B cell (primary cell): ENCODE results near the gene MYO16. TPM values are rescaled to one million over a fixed set of nuclear protein-coding genes. Genes with fewer than 3 reads are reported as not detected.

Experiments used
- ATAC-seq: fragments of 200-7000 bp; cut with Tn5 transposase; one replicate; pipeline ENCODE4 v1.10.0; 2021; ENCODE audit warnings: low read depth, mild to moderate bottlenecking, moderate number of reproducible peaks, moderate library complexity
- CTCF ChIA-PET: fragments of 350-600 bp; sonication (Branson Sonifier 250); formaldehyde crosslinking; loops from one replicate; lab custom pipeline; 2021; ENCODE audit warnings: antibody characterized with exemption, inconsistent platforms; lab: Charles Lee
- POLR2A ChIA-PET: fragments of 350-600 bp; sonication (Branson Sonifier 250); formaldehyde crosslinking; loops from one replicate; lab custom pipeline; 2021; ENCODE audit warnings: antibody characterized with exemption; lab: Charles Lee
- DNase-seq: peaks from one replicate; pipeline ENCODE4 v3.0.0; 2013
- H2AFZ ChIP-seq: 2 replicates; pipeline ENCODE4 v1.6.1; 2012; ENCODE audit warnings: mild to moderate bottlenecking, low read depth, low read length; ENCODE audit not compliant: insufficient read depth, poor library complexity, severe bottlenecking
- H3K27ac ChIP-seq, 2 donors: 1 replicate in 1 of 2; 2 replicates in 1 of 2; pipeline ENCODE4 v1.5.1; 2012 to 2013; ENCODE audit warnings: low read length in 2 of 2, mild to moderate bottlenecking in 2 of 2, moderate library complexity in 1 of 2
- H3K27me3 ChIP-seq, 4 experiments: fragments of 200-600 bp in 1 of 4; sonication (generic) in 1 of 4; replicated peaks in 1 of 4; 1 replicate in 2 of 4; 2 replicates in 2 of 4; pipeline versions ENCODE4 v1.6.1 to v1.7.0; 2013 to 2016; ENCODE audit warnings: low read length in 3 of 4, mild to moderate bottlenecking in 2 of 4, mixed read lengths in 1 of 4, moderate library complexity in 1 of 4; ENCODE audit not compliant: insufficient read depth in 4 of 4, control insufficient read depth in 3 of 4; ENCODE audit errors: control extremely low read depth in 1 of 4
- H3K36me3 ChIP-seq, 2 experiments: replicated peaks in 1 of 2; 1 replicate in 1 of 2; 2 replicates in 1 of 2; pipeline versions ENCODE4 v1.6.1 to v1.7.1; 2013; ENCODE audit warnings: low read length in 1 of 2; ENCODE audit not compliant: insufficient read depth in 2 of 2, control insufficient read depth in 1 of 2; ENCODE audit errors: control extremely low read depth in 1 of 2, extremely low read depth in 1 of 2
- H3K4me1 ChIP-seq, 2 donors: fragments of 200-600 bp in 1 of 2; sonication (generic) in 1 of 2; 1 replicate in 1 of 2; 2 replicates in 1 of 2; pipeline versions ENCODE4 v1.5.1 to v1.6.1; 2013 to 2017; ENCODE audit warnings: low read length in 2 of 2; ENCODE audit not compliant: control insufficient read depth in 2 of 2, insufficient read depth in 2 of 2
- H3K4me2 ChIP-seq: replicated peaks from 2 replicates; pipeline ENCODE3; 2012; ENCODE audit warnings: mild to moderate bottlenecking, low read depth, low read length; ENCODE audit not compliant: poor library complexity, severe bottlenecking
- H3K4me3 ChIP-seq, 5 experiments: fragments of 200-600 bp in 1 of 5; sonication (generic) in 1 of 5; 1 replicate in 3 of 5; 2 replicates in 2 of 5; pipeline versions ENCODE4 v1.5.1 to v1.7.0; 2011 to 2016; ENCODE audit warnings: low read length in 4 of 5, mild to moderate bottlenecking in 4 of 5, low read depth in 2 of 5, control low read depth in 1 of 5, moderate library complexity in 1 of 5; ENCODE audit not compliant: insufficient read depth in 1 of 5; ENCODE audit errors: control extremely low read depth in 1 of 5, extremely low read depth in 1 of 5
- H3K79me2 ChIP-seq: fragments of 200-600 bp; sonication (generic); one replicate; pipeline ENCODE4 v1.6.0; 2016; ENCODE audit warnings: low read length; ENCODE audit not compliant: control insufficient read depth, insufficient read depth
- H3K9ac ChIP-seq: fragments of 200-600 bp; sonication (generic); 2 replicates; pipeline ENCODE4 v1.6.1; 2017; ENCODE audit warnings: mild to moderate bottlenecking, low read length, moderate library complexity
- H3K9me3 ChIP-seq, 3 donors: one replicate each; pipeline versions ENCODE4 v1.6.1 to v1.7.1; 2013; ENCODE audit warnings: low read length in 2 of 3; ENCODE audit not compliant: control insufficient read depth in 2 of 3, insufficient read depth in 1 of 3; ENCODE audit errors: control extremely low read depth in 1 of 3
- H4K20me1 ChIP-seq: 2 replicates; pipeline ENCODE4 v1.6.0; 2012; ENCODE audit warnings: mild to moderate bottlenecking, low read length; ENCODE audit not compliant: insufficient read depth, control insufficient read depth, poor library complexity, severe bottlenecking
- H3K27ac Mint-ChIP-seq: one replicate; pipeline ENCODE4 v1.8.0; 2021; ENCODE audit warnings: mixed read lengths
- H3K27me3 Mint-ChIP-seq: one replicate; pipeline ENCODE4 v1.8.0; 2021; ENCODE audit warnings: mixed read lengths
- H3K4me1 Mint-ChIP-seq: one replicate; pipeline ENCODE4 v1.8.0; 2021; ENCODE audit warnings: mixed read lengths
- H3K4me3 Mint-ChIP-seq: one replicate; pipeline ENCODE4 v1.8.0; 2021; ENCODE audit warnings: mixed read lengths
- H3K9me3 Mint-ChIP-seq: one replicate; pipeline ENCODE4 v1.8.0; 2022; ENCODE audit warnings: mixed read lengths; ENCODE audit not compliant: insufficient read depth
- EZH2 ChIP-seq: IDR thresholded peaks from 2 replicates; pipeline ENCODE4 v1.6.1; 2012; ENCODE audit warnings: borderline replicate concordance, low read depth, mild to moderate bottlenecking, moderate library complexity, low read length; ENCODE audit not compliant: insufficient read depth, poor library complexity, severe bottlenecking
- WGBS: methylation state at CpG from one replicate; pipeline ENCODE4 v1.1.5; 2013; ENCODE audit warnings: missing lambda C conversion rate; ENCODE audit not compliant: insufficient coverage; 5-methylcytosine and 5-hydroxymethylcytosine counted together
- intact Hi-C: fragments of 100-400 bp; cut with micrococcal nuclease; formaldehyde crosslinking; loops from one replicate; pipeline ENCODE4 v1.10.0; 2022
- polyA plus RNA-seq: library from polyadenylated mRNA; depleted of rRNA; stranded (reverse); fragments of >200 nt; gene quantifications from 2 replicates; pipeline ENCODE4 v1.2.3, GENCODE V29; 2012
- total RNA-seq, 2 donors: library from RNA; stranded (reverse); fragments of 120-200 nt in 1 of 2; gene quantifications; 1 replicate in 1 of 2; 2 replicates in 1 of 2; pipeline versions ENCODE4 v1.2.3 to v1.2.4, GENCODE V29; 2013 to 2022
- TF ChIP-seq, protein P1 (sequence below): fragments of 200-600 bp; IDR thresholded peaks from one replicate; pipeline ENCODE4 v1.8.0; 2022; ENCODE audit warnings: antibody characterized with exemption, mild to moderate bottlenecking

MYO16 gene
- total and polyA plus RNA-seq, 2 donors (not counting 1 experiment from before 2014, with no cell fraction given): not detected

GRCh38 chr13:108944760-108945159 lies 315.3 kb downstream of the MYO16 start:
- Mint-ChIP-seq H3K27ac (no peak overlapping the region), H3K9me3 (no peaks in the 10 kb centered on the region), H3K4me1 (no peaks in the 10 kb centered on the region), H3K27me3 (peaks cover 3% of the 10 kb centered on the region), H3K4me3 (no peak overlapping the region)
- intact Hi-C loops: no loop called here
- Histone ChIP-seq H3K4me1 (no peaks in the 10 kb centered on the region), H3K9me3 (no peaks in the 10 kb centered on the region), H3K9ac (no peak overlapping the region), H4K20me1 (no peaks in the 10 kb centered on the region), H3K36me3 (no peaks in the 10 kb centered on the region), H3K4me2 (no peak overlapping the region), H2AFZ (no peak overlapping the region), H3K79me2 (no peaks in the 10 kb centered on the region), H3K4me3 (no peak overlapping the region), H3K27ac (no peak overlapping the region), H3K27me3 (no peaks in the 10 kb centered on the region)
- TF ChIP-seq EZH2: no peak
- TF ChIP-seq, protein P1, sequence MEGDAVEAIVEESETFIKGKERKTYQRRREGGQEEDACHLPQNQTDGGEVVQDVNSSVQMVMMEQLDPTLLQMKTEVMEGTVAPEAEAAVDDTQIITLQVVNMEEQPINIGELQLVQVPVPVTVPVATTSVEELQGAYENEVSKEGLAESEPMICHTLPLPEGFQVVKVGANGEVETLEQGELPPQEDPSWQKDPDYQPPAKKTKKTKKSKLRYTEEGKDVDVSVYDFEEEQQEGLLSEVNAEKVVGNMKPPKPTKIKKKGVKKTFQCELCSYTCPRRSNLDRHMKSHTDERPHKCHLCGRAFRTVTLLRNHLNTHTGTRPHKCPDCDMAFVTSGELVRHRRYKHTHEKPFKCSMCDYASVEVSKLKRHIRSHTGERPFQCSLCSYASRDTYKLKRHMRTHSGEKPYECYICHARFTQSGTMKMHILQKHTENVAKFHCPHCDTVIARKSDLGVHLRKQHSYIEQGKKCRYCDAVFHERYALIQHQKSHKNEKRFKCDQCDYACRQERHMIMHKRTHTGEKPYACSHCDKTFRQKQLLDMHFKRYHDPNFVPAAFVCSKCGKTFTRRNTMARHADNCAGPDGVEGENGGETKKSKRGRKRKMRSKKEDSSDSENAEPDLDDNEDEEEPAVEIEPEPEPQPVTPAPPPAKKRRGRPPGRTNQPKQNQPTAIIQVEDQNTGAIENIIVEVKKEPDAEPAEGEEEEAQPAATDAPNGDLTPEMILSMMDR: no peak
- CTCF ChIA-PET: no interaction called here
- WGBS: no CpG with 5 or more reads among the region's 4 CpGs
- POLR2A ChIA-PET: no interaction called here
- DNase-seq (no peak), ATAC-seq (no peak)

DNA sequence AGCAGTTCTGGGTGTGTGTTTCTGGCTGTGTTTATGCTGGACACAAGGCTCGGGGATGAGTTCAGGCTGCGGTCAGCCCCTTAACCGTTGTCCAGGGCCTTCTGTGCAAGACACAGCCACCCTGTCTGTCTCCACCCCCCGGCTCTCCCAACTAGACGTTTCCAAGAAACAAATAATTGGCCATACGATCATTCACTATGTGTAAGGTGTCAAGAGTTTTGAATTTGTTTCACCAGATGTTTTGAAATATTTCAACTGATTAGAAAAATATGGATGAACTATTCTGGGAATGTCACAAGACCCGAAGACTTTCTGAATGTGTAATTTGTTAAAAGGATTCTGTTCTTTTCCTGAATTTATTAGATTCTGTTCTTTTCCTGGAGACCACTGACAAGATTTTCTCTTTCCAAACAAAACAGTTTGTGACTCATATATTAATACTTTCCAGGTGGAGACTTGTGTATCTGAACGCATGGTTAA lies 318.2 kb downstream of the MYO16 start:
- no peaks in the 10 kb centered on the region for H4K20me1 ChIP-seq
- H3K4me2 ChIP-seq: no peak overlapping the region
- Mint-ChIP-seq H3K4me3 (no peak overlapping the region), H3K27me3 (no peaks in the 10 kb centered on the region), H3K9me3 (no peaks in the 10 kb centered on the region), H3K27ac (no peak overlapping the region), H3K4me1 (no peaks in the 10 kb centered on the region)
- H3K9me3 ChIP-seq: no peaks in the 10 kb centered on the region
- H3K27me3 ChIP-seq: no peaks in the 10 kb centered on the region
- H3K4me1 ChIP-seq: no peaks in the 10 kb centered on the region
- no peak for ATAC-seq
- no peak overlapping the region for H3K27ac ChIP-seq
- intact Hi-C loops: no loop called here
- no peaks in the 10 kb centered on the region for H3K79me2 ChIP-seq
- ChIA-PET CTCF (no interaction called here), POLR2A (no interaction called here)
- WGBS: no CpG with 5 or more reads among the region's 8 CpGs
- H3K36me3 ChIP-seq: no peaks in the 10 kb centered on the region
- no peak overlapping the region for H3K4me3 ChIP-seq
- TF ChIP-seq, protein P1: no peak
- TF ChIP-seq EZH2: no peak
- no peak overlapping the region for H3K9ac ChIP-seq
- H2AFZ ChIP-seq: no peak overlapping the region
- DNase-seq: no peak
